ENCODE results near the gene TMEM151B.

TMEM151B gene

GRCh38 chr6:44265722-44266233, 4.5 kb upstream of the TMEM151B start:
- no peak for DNase-seq

DNA sequence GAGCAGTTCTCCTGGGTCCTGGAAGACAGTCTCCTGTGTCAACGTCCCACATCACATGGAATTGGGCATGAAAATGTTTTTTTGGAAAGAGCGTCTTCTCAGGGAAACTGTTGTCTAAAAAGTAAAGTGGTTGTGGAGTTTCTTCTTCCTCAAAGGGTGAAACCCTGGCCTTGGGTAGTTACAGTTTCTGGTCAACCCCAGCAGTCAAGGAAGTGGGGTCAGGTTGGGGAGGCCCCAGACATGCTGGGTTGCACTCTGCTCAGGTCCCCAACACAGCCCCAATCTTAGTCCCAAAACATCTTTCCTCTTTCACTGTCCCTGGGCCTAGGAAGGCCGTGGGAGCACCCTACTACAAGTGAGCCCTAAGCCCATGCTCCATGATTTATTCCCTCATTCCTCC, 3.9 kb upstream of the TMEM151B start:
- DNase-seq, result no peak

DNA sequence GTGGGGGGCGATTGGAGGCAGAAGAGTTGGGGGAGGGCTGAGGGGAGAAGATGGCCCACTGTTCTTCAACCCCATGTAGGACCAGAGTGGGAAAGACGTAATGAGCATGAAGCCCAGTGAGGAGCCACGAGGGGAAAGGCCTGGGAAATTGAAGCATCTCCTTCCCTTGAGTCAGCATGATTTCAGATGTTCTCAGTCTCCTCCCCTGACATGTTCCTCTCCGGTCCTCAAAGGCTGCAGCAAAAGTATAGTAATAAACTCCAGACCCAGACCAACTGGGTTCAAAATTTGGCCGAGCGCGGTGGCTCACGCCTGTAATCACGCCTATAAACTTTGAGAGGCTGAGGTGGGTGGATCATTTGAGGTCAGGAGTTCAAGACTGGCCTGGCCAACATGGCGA, 3.0 kb upstream of the TMEM151B start:
- no peak for DNase-seq

DNA sequence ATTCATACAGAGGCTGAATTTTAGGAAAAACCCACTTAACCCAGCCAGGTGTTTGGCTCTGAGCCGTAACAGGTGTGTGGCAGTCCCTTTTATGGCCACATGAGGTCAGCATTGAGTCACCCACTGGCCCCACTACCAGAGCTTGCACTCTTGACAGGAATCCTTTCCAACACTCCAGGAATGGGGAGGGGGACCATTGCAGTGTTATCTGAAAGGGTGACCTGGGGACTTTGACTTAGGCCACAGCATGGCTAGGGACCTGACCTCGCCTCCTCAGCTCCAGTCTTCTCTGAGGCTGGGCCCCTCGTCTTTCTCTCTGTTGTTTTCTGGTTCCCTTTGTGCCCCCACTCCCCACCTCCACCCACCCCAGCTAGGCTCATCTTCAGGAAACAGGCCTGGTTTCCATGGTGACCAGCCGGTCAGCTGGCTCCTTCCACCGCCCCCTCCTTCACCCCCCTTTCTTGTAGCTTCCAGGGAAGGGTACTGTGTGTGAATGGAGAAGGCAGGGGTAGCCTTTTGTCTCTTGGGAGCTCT, 2.1 kb upstream of the TMEM151B start:
- peak; percentile 75 for DNase-seq

GRCh38 chr6:44269178-44269920, 901 bp upstream of the TMEM151B start:
- DNase-seq, result no peak

- DNase-seq, result no peak
These were observed 516 bp downstream of the TMEM151B start for GRCh38 chr6:44270526-44271405.

DNA sequence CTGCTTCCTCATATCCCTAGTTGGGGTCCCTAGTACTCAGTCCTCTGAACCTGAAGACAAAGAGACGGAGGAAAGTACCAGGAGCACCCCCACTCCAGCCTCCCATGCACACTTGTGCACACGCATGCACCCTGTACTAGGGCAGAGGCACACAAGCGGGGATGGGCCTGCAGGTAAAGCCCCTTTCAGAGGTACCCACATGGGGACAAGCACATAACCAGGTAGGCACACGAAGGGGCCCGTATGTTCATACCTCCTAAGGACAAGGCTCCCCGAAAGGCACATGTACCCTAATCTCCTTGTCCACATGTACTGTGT, 1.1 kb downstream of the TMEM151B start:
- no peak for DNase-seq

DNA sequence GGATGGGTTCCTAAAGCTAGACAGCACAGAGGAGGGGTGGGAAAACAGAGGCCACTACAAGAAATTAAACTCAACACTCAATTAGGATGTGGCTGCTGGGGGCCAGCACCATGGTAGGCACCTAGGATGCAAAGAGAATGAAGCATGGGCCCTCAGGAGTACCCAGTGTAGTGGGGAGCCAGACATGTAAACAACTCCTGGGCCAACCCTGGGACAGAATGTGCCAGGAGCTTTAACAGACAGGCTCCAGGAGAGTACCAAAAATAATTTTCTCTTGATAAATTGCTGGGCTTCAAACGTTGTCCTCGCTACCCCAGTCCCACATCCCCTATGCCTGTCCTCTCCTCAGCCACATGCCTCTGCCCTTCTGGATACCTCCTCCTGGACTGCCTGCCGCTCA, 1.7 kb downstream of the TMEM151B start:
- DNase-seq, result no peak

DNA sequence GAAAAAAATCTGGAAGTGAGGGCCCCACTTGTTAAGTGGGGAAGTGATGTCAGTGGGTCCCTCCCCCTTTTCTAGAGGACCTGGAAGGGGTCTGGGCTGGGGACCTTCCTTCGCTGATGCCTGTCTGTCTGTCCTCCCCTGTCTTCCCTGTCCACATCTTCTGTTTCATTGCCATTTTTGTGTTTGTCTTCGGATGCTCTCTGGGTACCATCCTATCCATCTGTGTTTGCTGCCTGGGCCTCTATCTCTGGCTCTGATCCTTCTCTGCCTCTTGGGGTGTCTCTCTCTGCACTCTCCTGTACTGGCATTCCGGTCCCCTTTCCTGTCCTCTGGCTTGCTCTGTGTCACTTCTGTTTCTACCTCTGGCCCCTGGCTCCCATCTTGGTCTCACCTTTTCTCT, 2.3 kb downstream of the TMEM151B start:
- no peak for DNase-seq

DNA sequence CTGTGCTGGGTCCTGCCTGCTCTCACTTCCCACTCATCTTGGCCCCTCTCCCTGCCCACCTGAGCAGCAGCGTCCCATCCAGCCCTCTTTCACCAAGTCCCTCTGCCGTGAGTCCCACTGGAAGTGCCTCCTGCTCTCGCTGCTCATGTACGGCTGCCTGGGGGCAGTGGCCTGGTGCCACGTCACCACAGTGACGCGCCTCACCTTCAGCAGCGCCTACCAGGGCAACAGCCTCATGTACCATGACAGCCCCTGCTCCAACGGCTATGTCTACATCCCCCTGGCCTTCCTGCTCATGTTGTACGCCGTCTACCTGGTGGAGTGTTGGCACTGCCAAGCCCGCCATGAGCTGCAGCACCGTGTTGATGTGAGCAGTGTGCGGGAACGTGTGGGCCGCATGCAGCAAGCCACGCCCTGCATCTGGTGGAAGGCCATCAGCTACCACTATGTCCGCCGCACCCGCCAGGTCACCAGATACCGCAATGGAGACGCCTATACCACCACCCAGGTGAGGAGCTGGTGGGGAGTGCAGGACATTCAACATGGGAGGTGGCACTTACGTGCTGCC, 2.8 kb downstream of the TMEM151B start:
- DNase-seq, result no peak

GRCh38 chr6:44273617-44274016, 3.4 kb downstream of the TMEM151B start:
- no peak for DNase-seq

DNA sequence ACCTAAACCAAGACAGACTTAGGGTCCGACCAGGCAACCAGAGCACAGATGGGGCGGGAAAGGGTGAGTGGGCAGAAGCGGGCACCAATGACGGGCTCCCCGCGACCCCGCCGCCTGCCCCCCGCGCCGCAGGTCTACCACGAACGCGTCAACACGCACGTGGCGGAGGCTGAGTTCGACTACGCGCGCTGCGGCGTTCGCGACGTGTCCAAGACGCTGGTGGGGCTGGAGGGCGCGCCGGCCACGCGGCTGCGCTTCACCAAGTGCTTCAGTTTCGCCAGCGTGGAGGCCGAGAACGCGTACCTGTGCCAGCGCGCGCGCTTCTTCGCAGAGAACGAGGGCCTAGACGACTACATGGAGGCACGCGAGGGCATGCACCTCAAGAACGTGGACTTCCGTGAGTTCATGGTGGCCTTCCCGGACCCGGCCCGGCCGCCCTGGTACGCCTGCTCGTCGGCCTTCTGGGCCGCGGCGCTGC, 5.1 kb downstream of the TMEM151B start:
- DNase-seq, result no peak

DNA sequence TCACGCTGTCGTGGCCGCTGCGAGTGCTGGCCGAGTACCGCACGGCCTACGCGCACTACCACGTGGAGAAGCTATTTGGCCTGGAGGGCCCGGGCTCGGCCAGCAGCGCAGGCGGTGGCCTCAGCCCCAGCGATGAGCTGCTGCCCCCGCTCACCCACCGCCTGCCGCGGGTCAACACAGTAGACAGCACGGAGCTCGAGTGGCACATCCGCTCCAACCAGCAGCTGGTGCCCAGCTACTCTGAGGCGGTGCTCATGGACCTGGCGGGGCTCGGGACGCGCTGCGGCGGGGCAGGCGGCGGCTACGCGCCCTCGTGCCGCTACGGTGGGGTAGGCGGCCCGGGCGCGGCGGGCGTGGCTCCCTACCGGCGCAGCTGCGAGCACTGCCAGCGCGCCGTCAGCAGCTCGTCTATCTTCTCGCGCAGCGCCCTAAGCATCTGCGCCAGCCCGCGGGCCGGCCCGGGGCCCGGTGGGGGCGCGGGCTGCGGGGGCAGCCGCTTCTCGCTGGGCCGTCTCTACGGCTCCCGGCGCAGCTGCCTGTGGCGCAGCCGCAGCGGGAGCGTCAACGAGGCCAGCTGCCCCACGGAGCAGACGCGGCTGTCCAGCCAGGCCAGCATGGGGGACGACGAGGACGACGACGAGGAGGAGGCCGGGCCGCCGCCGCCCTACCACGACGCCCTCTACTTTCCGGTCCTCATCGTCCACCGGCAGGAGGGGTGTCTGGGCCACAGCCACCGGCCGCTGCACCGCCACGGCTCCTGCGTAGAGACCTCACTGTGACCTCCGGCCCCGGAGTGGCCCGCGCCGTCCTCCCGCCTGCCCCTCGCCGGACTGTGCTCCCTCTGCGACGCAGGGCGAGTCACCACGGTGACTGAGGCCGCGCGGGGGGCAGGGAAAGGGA, 5.7 kb downstream of the TMEM151B start:
- DNase-seq, result no peak

DNA sequence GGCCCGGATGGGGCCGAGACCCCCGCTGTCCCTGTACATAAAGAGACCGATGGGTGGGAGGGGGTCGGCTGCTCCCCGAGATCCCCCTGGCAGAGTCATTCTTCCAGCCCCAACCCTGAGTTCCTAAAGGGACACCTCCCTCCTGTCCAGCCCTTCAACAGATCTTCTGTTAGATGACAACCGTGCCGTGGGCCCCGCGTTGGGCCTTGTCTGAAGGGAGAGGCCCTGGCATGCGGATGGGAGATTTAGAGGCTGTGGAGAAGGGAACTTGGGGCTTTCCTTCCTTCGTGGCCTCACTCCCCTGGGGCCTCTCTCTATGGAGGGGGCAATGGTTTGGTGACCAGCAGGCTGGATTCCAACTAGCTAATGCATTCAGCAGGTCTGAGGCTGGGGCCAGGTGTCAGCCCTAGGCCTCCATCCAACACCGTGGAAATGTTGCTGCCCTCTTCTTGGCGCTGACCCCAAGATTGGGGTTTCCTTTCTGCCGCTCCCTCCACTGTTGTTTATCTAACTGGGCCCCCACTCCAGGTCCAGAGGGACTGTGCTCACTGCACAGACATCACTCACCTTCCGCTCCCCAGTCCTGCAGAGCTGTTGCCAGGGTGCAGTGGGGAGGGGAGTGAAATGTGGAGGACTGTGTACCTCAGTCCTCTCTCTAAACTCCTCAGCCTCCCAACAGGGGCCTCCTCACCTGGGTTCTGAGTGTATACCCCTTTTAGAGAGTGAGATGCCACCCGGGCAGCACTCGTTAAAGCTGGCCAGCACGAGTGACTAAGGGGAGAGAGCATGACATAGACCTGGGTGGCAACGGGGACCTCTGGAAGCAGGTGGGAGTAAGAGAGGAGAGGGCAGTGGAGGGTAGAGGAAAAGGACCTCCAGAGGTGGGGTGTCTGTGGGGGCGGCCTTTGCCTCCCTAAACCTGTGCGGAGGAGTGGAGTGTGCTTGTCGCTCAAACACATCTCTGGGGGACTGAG, 6.7 kb downstream of the TMEM151B start:
- no peak for DNase-seq

- no peak for DNase-seq
These were observed 7.5 kb downstream of the TMEM151B start for GRCh38 chr6:44277763-44278162.

GRCh38 chr6:44278315-44278714, 8.1 kb downstream of the TMEM151B start:
- DNase-seq, result no peak

- DNase-seq, result no peak
These were observed 8.8 kb downstream of the TMEM151B start for GRCh38 chr6:44278774-44279697.

- DNase-seq, result no peak
These were observed 13.9 kb downstream of the TMEM151B start for GRCh38 chr6:44284121-44284520.

- no peak for DNase-seq
These were observed 14.6 kb downstream of the TMEM151B start for GRCh38 chr6:44284867-44285266.
